HepG2 (cell line): ENCODE results near the gene DAG1. TPM values are rescaled to one million over a fixed set of nuclear protein-coding genes. Genes with fewer than 3 reads are reported as not detected.
A peak's percentile ranks its signal among the peaks of the same experiment; 100 is the strongest.

Experiments used
- AGO1 ChIP-seq: fragments of 200-400 bp; formaldehyde crosslinking; IDR thresholded peaks from 2 replicates; pipeline ENCODE4 v1.6.1; 2017; ENCODE audit warnings: mild to moderate bottlenecking, low read depth, low read length, moderate library complexity; ENCODE audit not compliant: poor library complexity, severe bottlenecking
- BCL3 ChIP-seq: sonication (generic); formaldehyde crosslinking; IDR thresholded peaks from 2 replicates; pipeline ENCODE4 v1.5.1; 2020; ENCODE audit warnings: mild to moderate bottlenecking, missing genetic modification reagents, moderate library complexity
- CCDC6 ChIP-seq: sonication (generic); formaldehyde crosslinking; IDR thresholded peaks from 2 replicates; pipeline ENCODE4 v1.8.1; 2022; ENCODE audit warnings: mild to moderate bottlenecking, missing genetic modification reagents, moderate library complexity
- CHD2 ChIP-seq: IDR thresholded peaks from 2 replicates; pipeline ENCODE4 v1.6.1; 2011; ENCODE audit warnings: low read depth, low read length, improper control_type of control experiment
- DDIT3 ChIP-seq: sonication (generic); formaldehyde crosslinking; IDR thresholded peaks from 2 replicates; pipeline ENCODE4 v1.4.0; 2020; ENCODE audit warnings: mild to moderate bottlenecking, missing genetic modification reagents
- ESRRA ChIP-seq: sonication (generic); formaldehyde crosslinking; IDR thresholded peaks from 2 replicates; pipeline ENCODE4 v1.5.1; 2020; ENCODE audit warnings: mild to moderate bottlenecking, low read depth, missing genetic modification reagents
- FOXK1 ChIP-seq: sonication (generic); formaldehyde crosslinking; IDR thresholded peaks from 2 replicates; pipeline ENCODE4 v1.4.0; 2020; ENCODE audit warnings: low read depth, missing genetic modification reagents, borderline replicate concordance
- GATA4 ChIP-seq: sonication (generic); IDR thresholded peaks from 2 replicates; pipeline ENCODE4 v1.6.1; 2016; ENCODE audit warnings: antibody characterized with exemption, low read depth, borderline replicate concordance
- GLI4 ChIP-seq: sonication (generic); formaldehyde crosslinking; IDR thresholded peaks from 2 replicates; pipeline ENCODE4 v1.5.1; 2020; ENCODE audit warnings: missing genetic modification reagents, mild to moderate bottlenecking, moderate library complexity, borderline replicate concordance
- HIVEP1 ChIP-seq: sonication (generic); formaldehyde crosslinking; IDR thresholded peaks from 2 replicates; pipeline ENCODE4 v1.4.0; 2020; ENCODE audit warnings: mild to moderate bottlenecking, missing genetic modification reagents
- IRF1 ChIP-seq: sonication (generic); formaldehyde crosslinking; IDR thresholded peaks from 2 replicates; pipeline ENCODE4 v1.4.0; 2020; ENCODE audit warnings: low read depth, mild to moderate bottlenecking, missing genetic modification reagents
- KAT7 ChIP-seq: IDR thresholded peaks from 2 replicates; pipeline ENCODE4 v1.6.1; 2018; ENCODE audit warnings: borderline replicate concordance, missing compliant biosample characterization
- MLX ChIP-seq: IDR thresholded peaks from 2 replicates; pipeline ENCODE4 v1.6.1; 2016
- PHF21A ChIP-seq: sonication (generic); formaldehyde crosslinking; IDR thresholded peaks from 2 replicates; pipeline ENCODE4 v1.5.0; 2020; ENCODE audit warnings: mild to moderate bottlenecking, missing genetic modification reagents
- PHF5A ChIP-seq: IDR thresholded peaks from one replicate; pipeline ENCODE4 v1.6.1; 2018; ENCODE audit warnings: low read depth, missing genetic modification reagents; ENCODE audit not compliant: unreplicated experiment
- SETDB1 ChIP-seq: sonication (generic); formaldehyde crosslinking; IDR thresholded peaks from 2 replicates; pipeline ENCODE4 v1.5.1; 2020; ENCODE audit warnings: missing genetic modification reagents, mild to moderate bottlenecking, borderline replicate concordance
- SIX4 ChIP-seq: sonication (generic); formaldehyde crosslinking; IDR thresholded peaks from 2 replicates; pipeline ENCODE4 v1.4.0; 2020; ENCODE audit warnings: missing genetic modification reagents
- TEAD3 ChIP-seq: optimal IDR thresholded peaks from 2 replicates; pipeline ENCODE3; 2016; ENCODE audit warnings: borderline replicate concordance
- TFE3 ChIP-seq: IDR thresholded peaks from 2 replicates; pipeline ENCODE4 v1.6.1; 2016
- TOE1 ChIP-seq: sonication (generic); formaldehyde crosslinking; IDR thresholded peaks from 2 replicates; pipeline ENCODE4 v1.4.0; 2020; ENCODE audit warnings: mild to moderate bottlenecking, missing genetic modification reagents
- ZKSCAN8 ChIP-seq: IDR thresholded peaks from 2 replicates; pipeline ENCODE4 v1.6.1; 2016; ENCODE audit warnings: borderline replicate concordance, missing genetic modification reagents, missing compliant biosample characterization
- ZNF232 ChIP-seq: sonication (generic); formaldehyde crosslinking; IDR thresholded peaks from 2 replicates; pipeline ENCODE4 v1.4.0; 2020; ENCODE audit warnings: missing genetic modification reagents, borderline replicate concordance
- ZNF367 ChIP-seq: sonication (generic); formaldehyde crosslinking; IDR thresholded peaks from 2 replicates; pipeline ENCODE4 v1.4.0; 2020; ENCODE audit warnings: missing genetic modification reagents, borderline replicate concordance
- ZNF652 ChIP-seq: IDR thresholded peaks from 2 replicates; pipeline ENCODE4 v1.6.1; 2016; ENCODE audit warnings: low read depth, borderline replicate concordance
- ZNF777 ChIP-seq: sonication (generic); formaldehyde crosslinking; IDR thresholded peaks from 2 replicates; pipeline ENCODE4 v1.4.0; 2020; ENCODE audit warnings: missing genetic modification reagents
- polyA plus RNA-seq, 8 experiments: library from polyadenylated mRNA; depleted of rRNA in 3 of 8; stranded (reverse) in 7 of 8; unstranded in 1 of 8; fragments of >200 nt; fragmentation: Illumina TruSeq in 4 of 8; extraction: Trizol in 4 of 8; gene quantifications; 2 replicates each; pipeline versions ENCODE4 v1.2.1 to v1.2.3, GENCODE V29; 2011 to 2016; ENCODE audit warnings: low read depth in 4 of 8, missing spikeins in 1 of 8, mixed read lengths in 1 of 8; ENCODE audit not compliant: insufficient read depth in 1 of 8
- total RNA-seq, 5 experiments: library from RNA; depleted of rRNA; stranded (reverse); fragments of >200 nt; fragmentation: Illumina TruSeq; extraction: Trizol; gene quantifications; 2 replicates each; pipeline ENCODE4 v1.2.3, GENCODE V29; 2016; ENCODE audit warnings: low read depth in 1 of 5

Gene DAG1
- total and polyA plus RNA-seq, 2 of the 13 experiments (the other 11 are each of a cell fraction or from before 2014, with no cell fraction given), result 47.3 to 50.4 TPM

GRCh38 chr3:49554633-49555265 lies 84.7 kb downstream of the DAG1 start (continued):
- TF ChIP-seq TFE3 (CRISPR knock-in tag) (no peak), CCDC6 (CRISPR knock-in tag) (0 out of 2 replicates have a peak, but pooled peaks have one; percentile 39), TOE1 (CRISPR knock-in tag) (no peak), TEAD3 (CRISPR knock-in tag) (no peak), ZNF652 (CRISPR knock-in tag) (no peak), CHD2 (no peak), ESRRA (CRISPR knock-in tag) (no peak), KAT7 (CRISPR knock-in tag) (no peak), HIVEP1 (CRISPR knock-in tag) (0 out of 2 replicates have a peak, but pooled peaks have one; percentile 56), BCL3 (CRISPR knock-in tag) (no peak), MLX (CRISPR knock-in tag) (no peak), ZNF367 (CRISPR knock-in tag) (peak; percentile 69; the same call in 1 of the 2 replicates), DDIT3 (CRISPR knock-in tag) (no peak), GLI4 (CRISPR knock-in tag) (0 out of 2 replicates have a peak, but pooled peaks have one; percentile 46), SETDB1 (CRISPR knock-in tag) (no peak), FOXK1 (CRISPR knock-in tag) (peak; percentile 4; the same call in 1 of the 2 replicates), ZKSCAN8 (CRISPR knock-in tag) (no peak), PHF5A (CRISPR knock-in tag) (no peak), ZNF777 (CRISPR knock-in tag) (peak; percentile 72), ZNF232 (CRISPR knock-in tag) (peak; percentile 26; the same call in 1 of the 2 replicates), AGO1 (no peak), PHF21A (CRISPR knock-in tag) (no peak), IRF1 (CRISPR knock-in tag) (0 out of 2 replicates have a peak, but pooled peaks have one; percentile 56), SIX4 (CRISPR knock-in tag) (peak; percentile 46; the same call in 1 of the 2 replicates), GATA4 (no peak)
